NCI-H460 (cell line): Measurements from ENCODE around the gene COX5A. TPM values are rescaled to one million over a fixed set of nuclear protein-coding genes. Genes with fewer than 3 reads are reported as not detected.
"Not testable (repeated sequence)": the region's sequence is repeated elsewhere in the genome, so short reads cannot be mapped to it uniquely, and the experiment has no call there.

ENCODE experiments used
- DNase-seq: peaks from one replicate; pipeline ENCODE4 v3.0.0-alpha.2; 2016; ENCODE audit warnings: low read depth; ENCODE audit errors: extremely low read depth
- total RNA-seq: library from RNA; depleted of rRNA; stranded (reverse); fragments of >200 nt; shearing (Covaris generic); gene quantifications from 2 replicates; pipeline ENCODE4 v1.2.3, GENCODE V29; 2014

COX5A gene
- total RNA-seq, 1 experiment from 2014 or later, result 237 TPM

DNA sequence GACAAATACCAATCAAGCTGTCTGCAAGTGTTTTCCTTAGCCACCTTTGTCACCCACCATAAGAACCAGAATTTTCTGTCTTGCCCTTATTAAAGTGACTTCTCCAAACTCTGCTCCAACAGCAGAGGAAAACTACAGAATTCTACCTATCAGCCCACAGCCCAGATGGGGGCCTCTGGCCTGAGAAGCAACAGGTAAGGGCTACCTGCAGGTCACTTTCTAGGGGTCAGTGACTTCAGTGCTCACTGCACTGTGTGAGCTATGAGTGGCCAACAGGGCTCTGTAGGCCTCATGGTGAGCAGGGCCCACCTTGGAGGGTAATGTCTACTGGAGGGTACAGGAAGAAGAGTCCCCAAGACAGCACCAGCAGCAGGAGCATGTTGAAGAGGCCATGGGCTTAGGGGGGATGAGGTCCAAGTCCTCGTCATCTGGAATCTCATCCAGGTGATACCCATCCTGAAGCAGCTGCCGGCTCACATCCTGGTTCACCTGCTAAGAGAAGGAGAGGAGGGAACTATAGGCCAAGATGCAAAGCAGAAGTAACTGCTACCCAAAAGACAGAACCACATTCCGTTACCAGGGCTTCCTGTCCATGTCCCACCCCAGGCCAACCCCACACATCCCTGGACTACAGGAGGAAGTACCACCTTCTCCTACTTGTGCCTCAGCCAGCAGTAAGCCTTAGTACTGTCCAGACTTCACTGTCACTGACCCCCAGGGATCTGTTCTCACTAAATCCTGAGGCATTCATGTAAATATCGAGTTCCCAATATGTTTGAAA lies 35.4 kb downstream of the COX5A start:
- DNase-seq, result no peak

DNA sequence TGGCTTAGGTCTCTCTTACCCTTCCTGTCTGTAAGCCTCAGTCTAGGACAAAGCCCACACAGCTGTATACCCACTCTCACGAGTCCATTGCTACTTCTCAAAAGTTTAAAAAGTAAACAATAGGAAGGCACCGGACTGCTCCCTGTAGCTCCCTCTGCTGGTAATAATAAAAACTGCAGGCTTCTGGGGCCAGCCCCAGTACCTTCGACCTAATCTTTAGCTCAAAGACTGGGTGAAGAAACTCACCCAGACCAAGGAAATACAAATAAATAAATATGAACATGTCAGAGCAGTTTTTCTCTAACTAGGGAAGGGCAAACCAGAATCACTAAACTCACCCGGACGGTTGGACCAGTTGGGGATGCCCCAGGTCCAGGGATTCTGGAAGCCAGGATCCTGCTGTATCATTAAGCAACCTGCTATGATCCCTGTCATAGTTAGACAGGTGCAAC lies 36.2 kb downstream of the COX5A start:
- DNase-seq, result peak; percentile 45

DNA sequence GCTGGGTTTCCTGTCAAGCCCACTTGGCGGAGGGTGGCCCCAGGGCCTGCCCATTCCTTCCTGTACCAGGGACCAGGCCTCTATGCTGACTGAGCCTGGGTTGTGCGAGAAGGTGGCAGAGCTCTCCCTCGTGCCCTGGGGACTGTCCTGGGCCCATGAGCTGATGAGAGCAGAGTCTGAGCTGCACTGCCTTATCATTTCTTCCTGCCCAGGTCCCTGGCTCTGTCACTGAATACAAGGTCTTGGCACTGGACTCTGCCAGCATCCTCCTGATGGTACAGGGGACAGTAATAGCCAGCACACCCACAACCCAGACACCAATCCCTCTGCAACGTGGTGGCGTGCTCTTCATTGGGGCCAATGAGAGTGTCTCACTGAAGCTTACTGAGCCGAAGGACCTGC lies 40.6 kb downstream of the COX5A start:
- DNase-seq, result no peak

DNA sequence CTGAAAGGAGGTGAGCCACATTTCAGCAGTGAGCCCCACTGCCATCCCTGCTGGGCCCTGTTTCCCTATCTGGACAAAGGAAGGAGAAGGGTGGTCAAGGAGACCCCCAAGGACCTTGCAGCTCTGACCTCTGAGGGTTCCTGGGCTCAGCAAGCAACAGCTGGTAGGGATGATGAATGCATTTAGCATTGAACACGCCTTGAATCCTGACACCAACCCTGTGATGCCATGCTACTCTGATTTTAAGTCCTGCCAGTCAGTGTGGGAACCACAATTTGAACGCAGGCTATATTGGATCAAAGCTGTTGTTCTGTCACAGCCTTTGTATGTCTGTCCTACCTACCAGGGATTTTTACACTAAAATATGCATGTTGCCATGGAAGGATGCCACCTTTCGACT lies 41.6 kb downstream of the COX5A start:
- DNase-seq, result no peak

DNA sequence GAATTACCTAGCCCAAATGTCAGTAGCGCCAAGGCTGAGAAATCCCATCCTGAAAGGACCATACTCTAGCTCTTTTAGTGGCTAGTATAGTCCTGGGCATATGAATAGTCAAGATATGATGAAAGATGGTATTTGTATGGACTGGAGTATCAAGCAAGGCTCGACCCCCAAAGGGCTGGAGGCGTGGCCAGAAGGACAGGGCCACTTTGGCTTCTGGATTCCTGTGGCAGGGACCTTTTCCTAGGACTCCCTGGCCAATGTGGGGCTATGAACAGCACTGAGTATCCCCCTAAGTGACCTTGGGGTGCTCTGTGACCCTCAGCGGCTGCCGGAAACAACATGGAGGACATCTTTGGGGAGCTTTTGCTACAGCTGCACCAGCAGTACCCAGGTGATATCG lies 42.0 kb downstream of the COX5A start:
- DNase-seq, result no peak

DNA sequence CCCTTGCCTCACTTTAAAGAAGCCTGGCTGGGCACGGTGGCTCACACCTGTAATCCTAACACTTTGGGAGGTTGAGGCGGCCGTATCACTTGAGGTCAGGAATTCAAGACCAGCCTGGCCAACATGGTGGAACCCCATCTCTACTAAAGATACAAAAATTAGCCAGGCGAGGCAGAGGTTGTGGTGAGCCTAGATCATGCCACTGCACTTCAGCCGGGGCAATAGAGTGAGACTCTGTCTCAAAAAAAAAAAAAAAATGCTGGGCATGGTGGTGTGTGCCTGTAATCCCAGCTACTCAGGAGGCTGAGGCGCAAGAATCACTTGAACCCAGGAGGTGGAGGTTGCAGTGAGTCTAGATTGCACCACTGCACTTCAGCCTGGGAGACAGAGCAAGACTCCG lies 43.5 kb downstream of the COX5A start:
- not testable (repeated sequence) for DNase-seq

DNA sequence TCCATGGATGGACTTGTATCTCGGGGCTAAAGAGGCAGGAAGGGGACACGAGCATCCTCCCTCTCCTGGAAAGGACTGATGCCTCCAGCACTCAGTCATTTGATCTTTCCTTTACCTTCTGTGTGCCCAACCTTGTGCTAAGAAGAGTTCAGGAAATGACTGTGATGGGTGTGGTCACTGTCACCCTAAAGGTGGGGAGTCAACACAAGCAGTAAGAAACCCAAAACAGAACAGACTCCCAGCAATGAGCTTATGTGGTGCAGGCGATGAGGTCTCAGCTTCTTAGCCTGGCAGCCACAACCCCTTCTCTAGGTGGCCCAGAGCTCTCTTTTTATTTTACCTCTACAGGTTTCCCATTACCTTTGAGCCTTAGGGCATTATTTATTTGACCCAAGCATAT lies 44.2 kb downstream of the COX5A start:
- DNase-seq, result no peak

DNA sequence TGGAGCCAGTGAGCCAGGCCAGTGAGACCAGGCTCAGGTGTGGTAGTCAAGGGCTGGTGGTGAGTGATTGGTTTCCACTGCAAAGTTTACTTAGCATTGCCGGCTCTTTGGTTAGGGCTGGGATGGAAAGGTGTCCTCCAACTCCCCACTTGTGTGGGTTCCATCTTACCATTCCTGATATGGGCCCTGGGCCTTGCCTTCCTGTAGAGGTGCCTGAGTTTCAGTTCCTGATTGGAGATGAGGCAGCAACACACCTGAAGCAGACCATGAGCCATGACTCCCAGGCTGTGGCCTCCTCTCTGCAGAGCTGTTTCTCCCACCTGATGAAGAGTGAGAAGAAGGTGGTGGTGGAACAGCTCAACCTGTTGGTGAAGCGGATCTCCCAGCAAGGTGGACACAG lies 44.9 kb downstream of the COX5A start:
- DNase-seq, result no peak

DNA sequence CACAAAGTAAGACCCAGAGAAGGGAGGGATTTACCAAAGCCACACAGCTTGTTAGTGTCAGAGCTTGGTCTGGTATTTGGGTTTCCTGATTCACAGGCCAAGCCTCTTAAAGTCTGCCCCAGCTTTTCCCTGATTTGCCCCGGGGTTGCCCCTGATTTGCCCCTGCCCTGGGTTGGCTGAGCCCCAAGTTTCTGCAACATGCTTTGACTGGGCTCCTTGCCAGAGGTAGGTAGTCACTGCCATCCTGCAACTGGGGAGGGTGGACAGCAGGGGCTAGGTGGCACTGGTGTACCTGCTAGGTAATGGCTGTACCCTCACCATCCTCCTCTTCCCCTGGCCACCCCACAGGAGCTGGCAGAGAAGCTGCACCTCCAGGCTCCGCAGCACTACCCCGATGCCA lies 45.6 kb downstream of the COX5A start:
- DNase-seq, result no peak

DNA sequence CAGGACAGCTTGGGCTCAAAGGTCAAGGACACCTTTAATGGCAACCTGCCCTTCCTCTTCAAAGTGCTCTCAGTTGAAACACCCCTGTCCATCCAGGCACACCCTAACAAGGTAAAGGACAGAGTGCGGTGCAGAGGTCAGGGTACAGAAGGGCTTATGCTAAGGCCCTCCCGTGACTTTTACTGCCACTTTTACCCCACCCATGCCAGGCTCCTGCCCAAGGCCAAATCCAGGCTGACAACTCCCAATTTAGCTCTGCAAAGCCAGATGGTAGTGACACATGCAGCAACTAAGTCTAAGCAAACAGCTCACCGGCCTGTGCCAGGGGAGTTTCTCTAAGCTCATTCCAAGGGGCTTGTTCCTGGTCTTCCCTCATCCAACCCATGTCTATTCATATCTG lies 46.4 kb downstream of the COX5A start:
- no peak for DNase-seq

DNA sequence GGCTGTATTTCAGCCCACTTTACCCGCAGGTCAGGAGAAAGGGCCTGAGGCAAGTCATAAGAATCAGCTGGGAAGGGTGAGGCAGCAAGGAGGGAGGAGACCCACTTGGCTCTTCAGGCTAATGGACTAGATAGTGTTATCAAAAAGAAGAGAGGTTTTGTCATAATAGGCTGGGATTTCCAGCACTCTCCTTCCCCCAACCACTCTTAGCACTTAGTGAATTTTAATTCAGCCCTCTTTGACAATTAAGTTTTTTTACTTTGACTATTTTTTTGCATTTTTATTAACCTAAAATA lies 47.3 kb downstream of the COX5A start:
- no peak for DNase-seq

DNA sequence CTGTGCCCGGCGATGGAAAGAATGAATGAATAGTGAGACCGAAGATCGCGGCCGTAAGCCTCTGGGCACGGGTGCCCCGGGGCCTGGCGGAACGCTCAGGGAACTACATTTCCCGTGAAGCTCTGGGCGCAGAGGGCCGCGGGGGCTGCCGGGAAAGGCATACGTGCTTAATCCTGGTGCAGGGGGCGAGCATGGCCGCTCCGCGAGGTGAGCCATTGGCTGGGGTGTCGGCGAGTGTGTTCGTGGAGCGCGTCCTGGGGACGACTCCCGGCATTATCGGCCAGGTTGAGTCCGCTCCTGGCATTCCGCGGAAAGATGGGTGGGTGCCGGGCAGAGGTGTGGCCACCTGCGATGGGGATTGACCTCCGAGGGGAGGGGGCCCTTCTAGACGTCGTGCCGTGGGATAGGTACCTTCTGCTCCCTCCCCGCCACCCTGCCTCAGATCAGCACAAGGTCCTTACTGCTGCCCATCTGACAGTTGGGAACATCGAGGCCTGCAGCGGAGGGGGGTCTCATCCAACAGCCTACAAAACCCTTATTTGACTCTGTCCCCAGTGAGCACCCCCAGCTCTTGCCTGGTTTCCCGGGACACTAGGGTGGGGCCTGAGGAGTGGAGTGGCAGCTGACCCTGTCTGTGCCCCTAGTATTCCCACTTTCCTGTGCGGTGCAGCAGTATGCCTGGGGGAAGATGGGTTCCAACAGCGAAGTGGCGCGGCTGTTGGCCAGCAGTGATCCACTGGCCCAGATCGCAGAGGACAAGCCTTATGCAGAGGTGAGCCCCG lies 47.8 kb downstream of the COX5A start, which contains the start of gene MPI:
Gene MPI (plus strand): TSS at position 160 of the 782 bp plus-strand sequence. CDS start 32 bp downstream, at position 192.
- peak; percentile 65 for DNase-seq

DNA sequence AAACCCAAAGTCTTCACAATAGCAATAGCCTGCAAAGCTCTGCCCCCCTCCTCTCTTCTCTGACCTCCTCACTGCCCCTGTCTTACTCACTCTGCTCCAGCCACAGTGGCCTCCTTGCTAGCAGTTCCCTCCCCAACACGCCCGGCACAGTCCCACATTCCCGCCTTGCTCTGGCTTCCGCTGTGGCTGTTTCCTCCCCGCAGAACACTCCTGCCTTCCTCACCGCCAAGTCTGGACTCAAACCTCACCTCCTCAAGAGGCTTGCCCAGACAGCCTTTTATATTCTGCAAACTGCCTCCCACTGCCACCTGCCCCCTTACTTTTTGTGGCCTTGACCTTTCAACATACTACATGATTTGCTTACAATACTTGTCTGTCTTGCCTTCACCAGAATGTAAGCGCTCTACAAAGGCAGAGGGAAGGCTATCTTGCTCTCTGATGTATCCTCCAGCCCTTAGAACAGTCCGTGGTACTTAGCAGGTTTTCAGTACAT lies 48.4 kb downstream of the COX5A start:
- DNase-seq, result no peak

DNA sequence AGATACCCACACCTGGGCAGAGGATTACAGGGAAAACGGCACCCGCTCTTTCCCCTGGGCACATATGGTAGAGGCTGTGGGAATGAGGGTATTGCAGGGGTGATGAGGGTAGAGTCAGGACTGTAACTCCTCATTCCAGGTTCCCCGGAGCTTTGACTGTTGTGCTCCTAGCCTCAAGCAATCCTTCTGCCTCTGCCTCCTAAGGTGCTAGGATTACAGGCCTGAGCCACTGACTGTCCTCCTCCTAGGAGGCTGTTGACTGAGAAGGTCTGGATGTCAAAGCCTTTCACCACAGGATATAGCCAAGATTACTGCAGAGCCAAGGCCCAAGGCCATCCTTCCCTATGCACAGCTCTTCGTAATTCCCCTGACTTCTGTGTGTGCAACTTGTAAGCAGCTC lies 49.2 kb downstream of the COX5A start:
- no peak for DNase-seq

DNA sequence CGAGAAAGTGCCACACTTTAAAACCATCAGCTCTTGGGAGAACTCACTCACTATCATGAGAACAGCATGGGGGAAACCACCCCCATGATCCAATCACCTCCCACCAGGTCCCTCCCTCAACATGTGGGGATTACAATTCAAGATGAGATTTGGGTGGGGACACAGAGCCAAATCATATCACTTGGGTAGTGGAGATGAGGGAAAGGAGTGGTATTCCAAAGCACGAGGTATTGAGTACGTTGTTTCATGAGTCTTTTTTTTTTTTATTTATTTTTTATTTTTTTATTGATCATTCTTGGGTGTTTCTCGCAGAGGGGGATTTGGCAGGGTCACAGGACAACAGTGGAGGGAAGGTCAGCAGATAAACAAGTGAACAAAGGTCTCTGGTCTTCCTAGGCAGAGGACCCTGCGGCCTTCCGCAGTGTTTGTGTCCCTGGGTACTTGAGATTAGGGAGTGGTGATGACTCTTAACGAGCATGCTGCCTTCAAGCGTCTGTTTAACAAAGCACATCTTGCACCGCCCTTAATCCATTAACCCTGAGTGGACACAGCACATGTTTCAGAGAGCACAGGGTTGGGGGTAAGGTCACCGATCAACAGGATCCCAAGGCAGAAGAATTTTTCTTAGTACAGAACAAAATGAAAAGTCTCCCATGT lies 50.2 kb downstream of the COX5A start:
- not testable (repeated sequence) for DNase-seq

DNA sequence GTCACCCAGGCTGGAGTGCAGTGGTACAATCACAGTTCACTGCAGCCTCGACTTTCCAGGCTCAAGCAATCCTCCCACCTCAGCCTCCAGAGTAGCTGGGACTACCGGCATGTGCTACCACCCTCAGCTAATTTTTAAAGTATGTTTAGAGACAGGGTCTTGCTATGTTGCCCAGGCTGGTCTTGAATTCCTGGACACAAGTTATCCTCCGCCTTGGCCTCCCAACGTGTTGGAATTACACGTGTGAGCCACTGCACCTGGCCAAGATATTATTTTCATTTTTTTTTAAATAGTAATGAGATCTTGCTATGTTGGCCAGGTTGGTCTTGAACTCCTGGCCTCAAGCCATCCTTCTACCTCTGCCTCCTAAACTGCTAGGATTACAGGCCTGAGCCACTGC lies 52.4 kb downstream of the COX5A start:
- DNase-seq, result no peak

DNA sequence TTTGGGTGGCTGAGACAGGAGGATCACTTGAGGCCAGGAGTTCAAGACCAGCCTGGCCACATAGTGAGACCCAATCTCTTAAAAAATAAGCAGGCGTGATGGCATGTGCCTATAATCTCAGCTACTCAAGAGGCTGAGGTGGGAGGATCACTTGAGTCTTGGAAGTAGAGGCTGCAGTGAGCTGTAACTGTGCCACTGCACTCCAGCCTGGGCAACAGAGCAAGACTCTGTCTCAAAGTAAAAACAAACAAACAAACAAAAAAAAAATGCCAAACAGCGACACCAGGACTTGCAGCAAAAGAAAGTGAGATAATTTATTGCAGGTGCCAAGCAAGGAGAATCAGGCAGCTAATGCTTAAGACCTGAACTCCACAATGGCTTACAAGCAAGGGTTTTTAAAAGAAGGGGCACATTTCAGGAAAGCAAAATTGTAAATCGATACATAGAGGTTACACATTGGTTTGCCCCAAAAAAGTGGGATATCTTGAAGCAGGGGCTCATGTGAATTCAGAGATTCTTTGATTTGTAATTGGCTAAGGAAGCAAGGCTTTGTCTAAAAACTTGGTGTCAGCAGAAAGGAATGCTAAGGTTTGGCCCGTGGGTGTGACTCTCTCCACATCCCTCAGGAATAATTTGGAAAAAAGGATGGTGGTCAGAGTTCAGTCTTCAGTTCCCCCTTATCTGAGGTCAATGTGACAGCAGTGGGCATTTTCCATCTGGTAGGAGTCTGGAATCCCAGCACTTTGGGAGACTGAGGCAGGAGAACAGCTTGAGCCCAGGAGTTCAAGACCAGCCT lies 53.2 kb downstream of the COX5A start:
- no peak for DNase-seq

DNA sequence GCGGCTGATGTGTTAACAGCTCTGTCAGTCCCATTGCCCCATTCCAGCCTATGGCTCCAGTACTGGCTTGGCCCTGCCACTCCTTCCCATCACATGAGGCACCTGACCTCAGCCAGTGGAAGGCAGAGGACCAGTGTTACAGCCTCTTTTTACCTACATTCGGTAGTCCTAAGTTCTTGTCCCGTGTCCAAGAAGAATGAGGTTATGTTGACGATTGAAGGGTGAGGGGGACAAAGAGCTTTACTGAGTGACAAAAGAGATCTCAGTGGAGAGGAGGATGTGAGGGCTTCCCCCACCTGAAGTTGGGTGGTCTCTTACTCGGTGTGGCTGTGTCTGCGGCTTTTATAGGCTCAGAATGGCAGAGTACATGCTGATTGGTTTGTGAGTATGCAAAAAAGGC lies 55.3 kb downstream of the COX5A start:
- no peak for DNase-seq

DNA sequence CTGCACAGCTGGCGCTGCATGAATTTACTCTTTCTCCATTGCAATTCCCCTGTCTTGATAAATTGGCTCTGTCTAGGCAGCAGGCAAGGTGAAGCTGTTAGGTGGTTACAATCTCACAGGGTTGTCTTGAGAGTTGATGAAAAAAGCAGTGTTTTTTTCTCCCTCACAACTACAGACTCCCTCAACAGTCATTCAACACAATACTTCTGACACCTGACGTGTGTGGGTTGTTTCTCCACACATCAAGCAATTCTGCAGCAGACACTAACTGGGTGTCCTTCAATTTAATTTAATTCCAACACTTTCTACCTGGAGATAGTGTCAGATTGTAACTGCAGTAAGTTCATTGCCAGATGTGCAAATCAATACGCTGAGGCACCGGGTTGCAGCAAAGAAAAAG lies 59.6 kb downstream of the COX5A start:
- no peak for DNase-seq

DNA sequence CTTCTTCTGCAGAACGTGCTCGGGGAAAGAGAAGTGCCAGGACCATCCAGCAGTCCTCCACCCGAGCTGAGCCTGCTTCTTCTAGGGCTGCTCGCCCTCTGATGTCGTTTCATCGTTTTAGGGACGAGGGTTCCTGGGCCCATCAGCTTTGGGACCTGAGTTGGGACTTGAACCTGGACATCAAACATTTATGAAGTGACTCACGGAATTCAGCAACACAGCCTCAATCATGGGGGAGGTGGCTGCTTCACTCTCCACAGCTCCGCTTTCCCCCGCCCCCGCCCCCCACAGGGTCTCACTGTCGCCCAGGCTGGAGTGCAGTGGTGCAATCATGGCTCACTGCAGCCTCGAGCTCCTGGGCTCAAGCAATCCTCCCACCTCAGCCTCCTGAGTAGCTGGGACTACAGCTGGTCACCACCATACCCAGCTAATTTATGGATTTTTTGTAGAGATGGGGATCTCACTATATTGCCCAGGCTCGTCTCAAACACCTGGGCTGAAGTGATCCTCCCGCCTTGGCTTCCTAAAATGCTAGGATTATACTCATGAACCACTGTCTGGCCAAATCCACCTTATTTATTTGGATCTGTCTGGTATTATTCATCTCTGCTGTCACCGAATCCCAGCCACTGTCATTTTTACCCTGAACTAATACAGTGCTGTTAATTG lies 64.0 kb downstream of the COX5A start:
- DNase-seq, result peak; percentile 7
